CD4-positive, alpha-beta T cell (primary cell): ENCODE measurements around the gene PPP5C. TPM values are rescaled to one million over a fixed set of nuclear protein-coding genes. Genes with fewer than 3 reads are reported as not detected.
"Not testable (repeated sequence)": the region's sequence is repeated elsewhere in the genome, so short reads cannot be mapped to it uniquely, and the experiment has no call there.

Source experiments
- ATAC-seq: fragments of 200-7000 bp; cut with Tn5 transposase; one replicate; pipeline ENCODE4 v1.10.0; 2022; ENCODE audit warnings: mild to moderate bottlenecking; ENCODE audit not compliant: poor library complexity
- CTCF ChIA-PET: fragments of 350-600 bp; sonication (Branson Sonifier 250); formaldehyde crosslinking; loops from one replicate; lab custom pipeline; 2021; ENCODE audit warnings: antibody characterized with exemption, inconsistent platforms; lab: Charles Lee
- POLR2A ChIA-PET: fragments of 350-600 bp; sonication (Branson Sonifier 250); formaldehyde crosslinking; loops from one replicate; lab custom pipeline; 2021; ENCODE audit warnings: antibody characterized with exemption, inconsistent platforms; lab: Charles Lee
- DNase-seq, 14 experiments: peaks; one replicate each; pipeline ENCODE4 v3.0.0-alpha.2; 2013 to 2020; ENCODE audit warnings: mixed read lengths in 2 of 14
- H3K27ac ChIP-seq, 2 donors: one replicate each; pipeline versions ENCODE4 v1.5.1 to v1.7.0; 2013; ENCODE audit warnings: low read length in 2 of 2, low read depth in 1 of 2, mild to moderate bottlenecking in 1 of 2
- H3K27me3 ChIP-seq, 2 experiments: 1 replicate in 1 of 2; 2 replicates in 1 of 2; pipeline versions ENCODE4 v1.6.1 to v1.7.0; 2013; ENCODE audit warnings: low read length in 2 of 2, control low read depth in 1 of 2, mild to moderate bottlenecking in 1 of 2, moderate library complexity in 1 of 2; ENCODE audit not compliant: insufficient read depth in 2 of 2, control insufficient read depth in 1 of 2
- H3K36me3 ChIP-seq: one replicate; pipeline ENCODE4 v1.6.1; 2013; ENCODE audit warnings: low read length, control low read depth; ENCODE audit not compliant: insufficient read depth
- H3K4me1 ChIP-seq: one replicate; pipeline ENCODE4 v1.6.1; 2013; ENCODE audit warnings: low read length, control low read depth; ENCODE audit not compliant: insufficient read depth
- H3K4me3 ChIP-seq: one replicate; pipeline ENCODE4 v1.5.1; 2013; ENCODE audit warnings: mild to moderate bottlenecking, low read length, moderate library complexity
- H3K9me3 ChIP-seq, 2 experiments: 1 replicate in 1 of 2; 2 replicates in 1 of 2; pipeline versions ENCODE4 v1.6.1 to v1.7.0; 2013; ENCODE audit warnings: low read length in 2 of 2, mild to moderate bottlenecking in 2 of 2, control low read depth in 1 of 2, moderate library complexity in 1 of 2; ENCODE audit not compliant: control insufficient read depth in 1 of 2, insufficient read depth in 1 of 2
- H3K27ac Mint-ChIP-seq: one replicate; pipeline ENCODE4 v1.8.0; 2020; ENCODE audit warnings: mixed read lengths
- H3K27me3 Mint-ChIP-seq: one replicate; pipeline ENCODE4 v1.8.0; 2021; ENCODE audit warnings: mixed read lengths
- H3K36me3 Mint-ChIP-seq: one replicate; pipeline ENCODE4 v1.8.0; 2021; ENCODE audit warnings: low read depth, mixed read lengths
- H3K4me1 Mint-ChIP-seq: one replicate; pipeline ENCODE4 v1.8.0; 2021; ENCODE audit warnings: low read depth, mixed read lengths
- H3K4me3 Mint-ChIP-seq: one replicate; pipeline ENCODE4 v1.8.0; 2020; ENCODE audit warnings: mild to moderate bottlenecking, mixed read lengths
- H3K9me3 Mint-ChIP-seq: one replicate; pipeline ENCODE4 v1.8.0; 2020; ENCODE audit warnings: mixed read lengths
- intact Hi-C, 2 experiments: fragments of 100-400 bp; cut with DNase I in 1 of 2; cut with micrococcal nuclease in 1 of 2; formaldehyde crosslinking; loops; one replicate each; pipeline versions ENCODE4 v1.15.1 to v1.9.0; 2023 to 2025; cut with DNase I, micrococcal nuclease
- total RNA-seq, 174 experiments: library from RNA in 2 of 174; stranded (reverse) in 2 of 174; gene quantifications; one replicate each; pipeline ENCODE4 v1.2.3 and lab custom pipeline; 2021 to 2026
- TF ChIP-seq, protein P1 (sequence below): fragments of 200-600 bp; IDR thresholded peaks from one replicate; pipeline ENCODE4 v1.8.0; 2022; ENCODE audit warnings: antibody characterized with exemption, mild to moderate bottlenecking

PPP5C gene
- total RNA-seq, 2 experiments from 2014 or later = 18.9 to 20.2 TPM

DNA sequence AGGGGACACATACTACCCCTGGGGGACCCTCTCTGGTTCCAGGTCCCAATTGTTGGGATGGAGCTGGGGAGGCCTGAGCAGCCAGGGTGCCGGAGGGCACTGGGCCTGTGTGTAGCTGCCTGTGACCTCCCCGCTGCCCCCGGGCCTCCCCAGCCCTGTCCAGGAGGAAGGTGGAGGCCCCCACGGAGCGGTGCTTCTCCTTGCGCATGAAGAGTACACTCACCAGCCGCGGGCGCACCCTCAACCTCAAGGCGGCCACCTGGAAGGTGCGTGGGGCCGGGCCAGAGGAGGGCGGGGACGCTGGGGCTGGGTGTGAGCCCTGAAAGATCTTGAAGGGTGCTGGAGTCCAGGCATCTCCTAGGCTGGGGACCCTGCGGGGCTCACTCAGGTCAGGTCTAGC, 38.4 kb upstream of the PPP5C start:
- Histone ChIP-seq H3K4me3 (no peak overlapping the region), H3K27me3 (no peaks in the 10 kb centered on the region), H3K4me1 (no peaks in the 10 kb centered on the region), H3K36me3 (no peaks in the 10 kb centered on the region), H3K9me3 (peaks cover 0 to 17% of the 10 kb centered on the region in 2 experiments), H3K27ac (no peak overlapping the region)
- POLR2A ChIA-PET = no interaction called here
- DNase-seq = no peak
- CTCF ChIA-PET = no interaction called here
- no peak overlapping the region for H3K27ac Mint-ChIP-seq
- intact Hi-C loops = no loop called here
- no peaks in the 10 kb centered on the region for H3K27me3 Mint-ChIP-seq
- TF ChIP-seq, protein P1, sequence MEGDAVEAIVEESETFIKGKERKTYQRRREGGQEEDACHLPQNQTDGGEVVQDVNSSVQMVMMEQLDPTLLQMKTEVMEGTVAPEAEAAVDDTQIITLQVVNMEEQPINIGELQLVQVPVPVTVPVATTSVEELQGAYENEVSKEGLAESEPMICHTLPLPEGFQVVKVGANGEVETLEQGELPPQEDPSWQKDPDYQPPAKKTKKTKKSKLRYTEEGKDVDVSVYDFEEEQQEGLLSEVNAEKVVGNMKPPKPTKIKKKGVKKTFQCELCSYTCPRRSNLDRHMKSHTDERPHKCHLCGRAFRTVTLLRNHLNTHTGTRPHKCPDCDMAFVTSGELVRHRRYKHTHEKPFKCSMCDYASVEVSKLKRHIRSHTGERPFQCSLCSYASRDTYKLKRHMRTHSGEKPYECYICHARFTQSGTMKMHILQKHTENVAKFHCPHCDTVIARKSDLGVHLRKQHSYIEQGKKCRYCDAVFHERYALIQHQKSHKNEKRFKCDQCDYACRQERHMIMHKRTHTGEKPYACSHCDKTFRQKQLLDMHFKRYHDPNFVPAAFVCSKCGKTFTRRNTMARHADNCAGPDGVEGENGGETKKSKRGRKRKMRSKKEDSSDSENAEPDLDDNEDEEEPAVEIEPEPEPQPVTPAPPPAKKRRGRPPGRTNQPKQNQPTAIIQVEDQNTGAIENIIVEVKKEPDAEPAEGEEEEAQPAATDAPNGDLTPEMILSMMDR = no peak
- no peaks in the 10 kb centered on the region for H3K36me3 Mint-ChIP-seq
- peaks cover 2% of the 10 kb centered on the region for H3K9me3 Mint-ChIP-seq
- no peak for ATAC-seq
- H3K4me3 Mint-ChIP-seq = no peak overlapping the region
- H3K4me1 Mint-ChIP-seq = no peaks in the 10 kb centered on the region

DNA sequence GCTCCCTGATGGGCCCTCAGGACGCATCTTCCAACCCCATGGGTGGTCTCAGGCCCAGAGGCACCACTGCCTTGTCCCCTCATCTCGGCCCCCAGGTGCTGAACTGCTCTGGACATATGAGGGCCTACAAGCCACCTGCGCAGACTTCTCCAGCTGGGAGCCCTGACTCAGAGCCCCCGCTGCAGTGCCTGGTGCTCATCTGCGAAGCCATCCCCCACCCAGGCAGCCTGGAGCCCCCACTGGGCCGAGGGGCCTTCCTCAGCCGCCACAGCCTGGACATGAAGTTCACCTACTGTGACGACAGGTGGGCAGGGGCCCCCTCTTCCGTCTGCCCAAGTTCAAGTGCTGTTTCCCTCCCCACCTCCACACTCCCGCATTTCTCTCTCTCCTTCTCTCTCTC, 37.8 kb upstream of the PPP5C start:
- Mint-ChIP-seq H3K4me3 (no peak overlapping the region), H3K27ac (no peak overlapping the region), H3K9me3 (peaks cover 2% of the 10 kb centered on the region), H3K4me1 (no peaks in the 10 kb centered on the region), H3K36me3 (no peaks in the 10 kb centered on the region), H3K27me3 (no peaks in the 10 kb centered on the region)
- Histone ChIP-seq H3K9me3 (peaks cover 0 to 11% of the 10 kb centered on the region in 2 experiments), H3K27ac (no peak overlapping the region), H3K4me1 (no peaks in the 10 kb centered on the region), H3K27me3 (no peaks in the 10 kb centered on the region), H3K36me3 (no peaks in the 10 kb centered on the region), H3K4me3 (no peak overlapping the region)
- ATAC-seq (no peak), DNase-seq (no peak)
- ChIA-PET CTCF (no interaction called here), POLR2A (no interaction called here)
- intact Hi-C loops = no loop called here
- TF ChIP-seq, protein P1 = no peak

DNA sequence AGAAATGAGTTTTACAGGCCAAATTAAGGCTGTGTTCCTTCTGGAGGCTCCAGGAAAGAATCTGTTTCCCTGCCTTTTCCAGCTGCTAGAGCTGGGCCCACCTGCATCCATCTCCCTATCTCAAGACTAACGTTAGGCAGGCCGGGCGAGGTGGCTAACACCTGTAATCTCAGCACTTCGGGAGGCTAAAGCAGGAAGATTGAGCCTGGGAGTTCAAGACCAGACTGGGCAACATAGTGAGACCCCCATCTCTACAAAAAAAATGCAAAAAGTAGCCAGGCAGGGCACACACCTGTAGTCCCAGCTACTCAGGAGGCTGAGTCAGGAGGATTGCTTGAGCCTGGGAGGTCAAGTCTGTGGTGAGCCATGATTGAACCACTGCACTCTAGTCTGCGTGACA, 35.4 kb upstream of the PPP5C start:
- H3K4me1 ChIP-seq = no peaks in the 10 kb centered on the region
- no peak for ATAC-seq
- no peak overlapping the region for H3K27ac ChIP-seq
- POLR2A ChIA-PET = no interaction called here
- no peak overlapping the region for H3K4me3 Mint-ChIP-seq
- no peak overlapping the region for H3K27ac Mint-ChIP-seq
- DNase-seq = no peak
- no peaks in the 10 kb centered on the region for H3K9me3 Mint-ChIP-seq
- H3K4me1 Mint-ChIP-seq = no peaks in the 10 kb centered on the region
- H3K27me3 Mint-ChIP-seq = no peaks in the 10 kb centered on the region
- intact Hi-C loops = no loop called here
- TF ChIP-seq, protein P1 = no peak
- H3K27me3 ChIP-seq = no peaks in the 10 kb centered on the region
- peaks cover 0 to 3% of the 10 kb centered on the region in 2 experiments for H3K9me3 ChIP-seq
- no peaks in the 10 kb centered on the region for H3K36me3 ChIP-seq
- H3K36me3 Mint-ChIP-seq = no peaks in the 10 kb centered on the region
- CTCF ChIA-PET = no interaction called here
- no peak overlapping the region for H3K4me3 ChIP-seq

- H3K9me3 ChIP-seq, ATAC-seq, POLR2A ChIA-PET, H3K27me3 Mint-ChIP-seq, H3K4me1 Mint-ChIP-seq, H3K27ac Mint-ChIP-seq, H3K27ac ChIP-seq, H3K36me3 Mint-ChIP-seq, H3K4me3 ChIP-seq, H3K36me3 ChIP-seq, H3K4me3 Mint-ChIP-seq, H3K27me3 ChIP-seq, H3K9me3 Mint-ChIP-seq, DNase-seq, intact Hi-C loops, H3K4me1 ChIP-seq, CTCF ChIA-PET: not testable (repeated sequence)
Observed at GRCh38 chr19:46313540-46314469, 33.1 kb upstream of the PPP5C start.
